HG03064 (cell line): ENCODE data around the gene DERA.
"Not testable (repeated sequence)": the region's sequence is repeated elsewhere in the genome, so short reads cannot be mapped to it uniquely, and the experiment has no call there.

Experiments used
- ATAC-seq: cut with Tn5 transposase; IDR thresholded peaks from one replicate; pipeline ENCODE4 v1.9.1; 2021; ENCODE audit warnings: low read depth; ENCODE audit not compliant: unreplicated experiment

The DERA gene

DNA sequence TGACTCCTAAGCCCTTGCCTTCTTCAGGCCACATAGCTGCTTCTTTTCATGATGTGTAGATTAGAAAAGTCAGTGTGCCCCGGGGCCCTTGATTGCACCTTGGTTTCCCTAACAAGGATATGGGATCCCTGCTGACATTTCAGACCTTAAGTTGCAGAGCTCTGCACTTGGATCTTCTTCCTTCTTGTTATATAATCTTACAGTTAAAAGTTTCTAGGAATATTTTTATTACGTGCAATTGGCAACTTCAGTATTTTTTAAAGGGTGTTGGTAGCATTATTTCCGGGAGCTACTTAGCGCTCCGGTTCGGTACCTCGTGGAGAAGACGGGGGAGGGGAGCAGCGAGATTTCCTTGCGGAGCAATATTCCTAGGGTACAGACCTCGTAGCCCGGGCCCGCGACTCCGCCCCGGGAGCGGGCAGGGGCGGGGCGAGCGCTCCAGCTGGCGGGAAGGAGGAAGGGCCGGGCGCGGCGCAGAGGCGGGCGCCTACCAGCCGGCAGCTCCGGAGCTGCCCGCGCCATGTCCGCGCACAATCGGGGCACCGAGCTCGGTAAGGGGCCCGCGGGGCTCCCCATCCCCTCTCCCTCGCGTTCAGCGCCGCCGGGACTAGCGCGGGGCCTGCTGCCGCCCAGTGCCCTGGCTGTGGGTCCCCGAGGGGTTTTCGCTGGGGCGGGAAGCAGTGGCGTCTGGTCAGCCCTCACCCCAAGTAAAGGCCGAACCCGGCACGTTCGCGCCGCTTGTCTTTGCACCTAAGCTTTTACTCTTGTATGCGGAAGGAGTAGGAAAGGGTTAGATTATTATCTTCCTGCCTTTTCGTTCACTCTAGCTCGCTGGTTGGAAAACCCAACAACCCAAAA is at the start of gene DERA:
Gene DERA (plus strand): TSS at position 469 of the 858 bp plus-strand sequence. CDS start 52 bp downstream, at position 521.
- ATAC-seq = peak; percentile 93

- ATAC-seq = no peak
Measured at GRCh38 chr12:15861404-15861803, 49.7 kb upstream of the DERA start.

GRCh38 chr12:15862840-15863239 is 48.3 kb upstream of the DERA start:
- ATAC-seq = no peak

GRCh38 chr12:15863372-15863771 is 47.8 kb upstream of the DERA start:
- no peak for ATAC-seq

DNA sequence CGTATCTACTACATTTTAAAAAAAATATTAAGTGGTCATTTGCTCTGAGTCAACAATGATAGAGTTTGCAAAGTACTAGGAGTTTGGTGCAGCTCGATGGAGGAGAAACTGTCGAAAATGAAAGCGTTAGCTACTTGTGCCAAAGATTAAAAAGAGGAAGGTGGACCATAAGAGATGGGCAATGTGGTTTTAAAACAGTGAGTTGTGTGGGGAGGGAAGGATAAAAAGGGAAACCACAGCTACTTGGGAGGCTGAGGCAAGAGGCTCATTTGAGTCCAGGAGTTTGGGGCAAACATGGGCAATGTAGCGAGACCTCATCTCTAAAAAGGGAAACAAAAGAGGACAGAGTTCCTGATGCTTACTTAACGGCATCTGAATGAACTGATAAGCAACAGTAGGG is 47.1 kb upstream of the DERA start:
- ATAC-seq = no peak

GRCh38 chr12:15868186-15868585 is 42.9 kb upstream of the DERA start:
- no peak for ATAC-seq

GRCh38 chr12:15873556-15873955 is 37.6 kb upstream of the DERA start:
- ATAC-seq = no peak

- ATAC-seq = not testable (repeated sequence)
Measured at GRCh38 chr12:15874556-15875145, 36.5 kb upstream of the DERA start.

DNA sequence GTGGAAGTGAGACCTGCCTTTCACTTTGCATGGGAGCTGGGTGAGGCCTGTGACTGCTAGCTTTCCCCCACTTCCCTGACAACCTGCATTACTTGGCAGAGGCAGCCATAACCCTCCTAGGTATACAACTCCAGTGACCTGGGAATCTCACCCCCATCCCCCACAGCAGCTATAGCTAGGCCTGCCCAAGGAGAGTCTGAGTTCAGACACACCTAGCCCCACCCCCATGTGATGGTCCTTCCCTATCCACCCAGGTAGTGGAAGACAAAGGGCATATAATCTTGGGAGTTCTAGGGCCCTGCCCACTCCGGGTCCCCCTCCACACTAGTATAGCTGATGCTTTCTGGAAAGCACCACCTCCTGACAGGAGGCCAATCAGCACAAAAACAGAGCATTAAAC is 35.3 kb upstream of the DERA start:
- ATAC-seq = no peak

DNA sequence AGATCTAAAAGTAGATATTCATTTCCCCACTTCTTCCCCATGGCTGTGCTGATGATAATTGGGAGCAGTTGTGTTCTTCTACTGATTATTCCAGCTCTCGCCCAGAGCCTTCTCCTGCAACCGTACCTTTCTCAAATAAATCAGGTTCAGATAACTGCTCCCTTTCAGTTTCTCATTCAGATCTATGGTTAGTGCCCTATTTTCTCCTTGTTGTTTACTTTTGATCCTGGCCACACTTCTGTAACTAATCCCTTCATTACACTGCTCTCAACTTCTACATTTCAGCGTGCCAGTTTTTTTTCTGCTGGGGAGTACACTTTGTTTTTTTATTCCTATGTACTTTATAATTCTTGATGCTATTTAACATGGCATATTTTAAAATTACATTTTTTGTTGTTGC is 31.7 kb upstream of the DERA start:
- no peak for ATAC-seq

DNA sequence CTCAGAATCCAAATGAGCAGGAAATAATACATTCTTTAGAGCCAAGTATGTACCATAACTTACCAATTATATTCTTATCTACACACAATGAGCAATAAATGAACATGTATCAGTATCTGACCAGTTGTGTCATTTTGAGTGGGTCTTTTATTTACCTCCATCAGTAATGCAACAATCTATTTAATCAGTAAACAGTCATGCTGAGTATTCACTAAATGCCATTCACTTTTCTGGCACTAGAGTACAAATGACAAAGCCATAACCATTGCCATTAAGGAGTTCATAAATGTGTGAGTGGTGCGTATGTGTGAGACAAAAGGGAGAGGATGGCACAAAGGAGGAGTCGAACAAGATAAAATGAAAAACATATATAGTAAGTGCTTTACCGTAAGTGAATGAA is 30.4 kb upstream of the DERA start:
- ATAC-seq = no peak

DNA sequence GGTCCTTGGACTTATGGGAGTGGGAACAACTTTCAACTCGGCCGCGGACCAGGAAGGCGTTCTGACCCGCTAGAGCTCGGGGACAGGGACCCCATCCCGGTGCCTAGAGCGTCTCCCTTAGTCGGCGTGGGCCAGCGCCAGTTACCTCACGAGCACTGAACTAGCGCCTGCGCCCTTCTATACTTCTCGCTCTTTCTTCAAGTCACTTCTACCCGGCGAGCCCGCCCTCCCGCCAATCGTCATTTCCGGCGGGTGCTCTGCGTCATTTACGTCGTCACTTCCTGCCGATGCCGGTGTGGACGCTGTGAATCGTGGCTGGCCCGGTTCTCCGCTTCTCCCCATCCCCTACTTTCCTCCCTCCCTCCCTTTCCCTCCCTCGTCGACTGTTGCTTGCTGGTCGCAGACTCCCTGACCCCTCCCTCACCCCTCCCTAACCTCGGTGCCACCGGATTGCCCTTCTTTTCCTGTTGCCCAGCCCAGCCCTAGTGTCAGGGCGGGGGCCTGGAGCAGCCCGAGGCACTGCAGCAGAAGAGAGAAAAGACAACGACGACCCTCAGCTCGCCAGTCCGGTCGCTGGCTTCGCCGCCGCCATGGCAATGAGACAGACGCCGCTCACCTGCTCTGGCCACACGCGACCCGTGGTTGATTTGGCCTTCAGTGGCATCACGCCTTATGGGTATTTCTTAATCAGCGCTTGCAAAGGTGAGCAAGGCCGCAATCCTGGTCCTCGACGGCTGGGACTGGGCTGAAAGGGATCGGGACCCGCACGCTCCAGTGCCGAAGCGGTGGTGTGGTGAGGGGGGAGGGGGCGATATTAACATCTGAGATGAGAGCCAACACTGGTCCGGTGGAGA is 28.8 kb upstream of the DERA start, which contains the start of gene STRAP:
Gene STRAP (plus strand): TSS at position 270 of the 854 bp plus-strand sequence. CDS start 321 bp downstream, at position 591.
- ATAC-seq = peak; percentile 96

DNA sequence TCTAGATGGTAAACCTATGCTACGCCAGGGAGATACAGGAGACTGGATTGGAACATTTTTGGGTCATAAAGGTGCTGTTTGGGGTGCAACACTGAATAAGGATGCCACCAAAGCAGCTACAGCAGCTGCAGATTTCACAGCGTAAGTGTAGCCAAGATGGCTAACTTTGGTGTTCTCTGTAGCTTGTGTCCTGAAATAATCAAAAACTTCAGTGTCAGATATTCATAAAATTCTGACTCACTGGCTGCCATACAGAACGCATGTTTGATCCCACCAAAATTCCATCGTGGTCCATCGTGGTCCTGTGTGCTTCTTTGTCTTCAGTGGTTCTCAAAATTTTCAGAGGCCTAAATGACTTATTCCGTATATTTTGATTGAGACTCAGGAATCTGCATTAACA is 27.6 kb upstream of the DERA start:
- ATAC-seq = no peak

- ATAC-seq = no peak
Measured at GRCh38 chr12:15886372-15887042, 24.6 kb upstream of the DERA start.

DNA sequence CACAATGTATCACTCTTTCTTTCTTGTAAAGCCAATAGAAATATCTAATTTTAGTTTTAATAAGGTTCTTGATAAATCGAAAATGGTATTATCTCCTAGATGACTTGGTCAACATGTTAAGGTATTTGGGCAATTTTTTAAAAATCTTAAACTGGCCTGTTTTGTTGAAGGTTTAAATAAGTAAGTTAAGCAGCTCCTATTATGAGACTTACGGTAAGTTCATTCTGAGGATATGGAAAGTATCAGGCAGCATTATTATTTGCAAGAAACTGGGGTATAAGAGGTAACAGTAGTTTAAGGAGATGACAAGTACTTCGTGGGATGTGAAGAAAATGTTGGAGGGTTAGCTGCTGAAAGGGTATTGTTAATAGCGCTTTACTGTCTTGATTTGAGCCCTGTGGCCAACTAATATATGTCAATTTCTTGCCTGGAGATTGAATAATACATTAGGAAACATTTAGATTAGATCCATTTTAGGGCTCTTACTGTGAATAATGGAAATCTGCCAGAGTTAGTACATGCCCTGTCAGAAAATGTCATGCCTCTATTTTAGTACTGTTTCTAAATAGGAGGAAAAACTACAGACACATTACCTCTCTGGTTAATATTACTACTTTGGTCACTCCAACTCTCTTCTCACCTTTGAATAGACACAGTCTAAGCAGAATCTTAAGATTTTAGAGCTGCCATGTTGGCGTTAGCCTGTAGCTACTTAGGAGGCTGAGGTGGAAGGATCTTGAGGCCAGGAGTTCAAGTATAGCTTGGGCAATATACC is 23.9 kb upstream of the DERA start:
- ATAC-seq = no peak

GRCh38 chr12:15892645-15893259 is 18.4 kb upstream of the DERA start:
- no peak for ATAC-seq

DNA sequence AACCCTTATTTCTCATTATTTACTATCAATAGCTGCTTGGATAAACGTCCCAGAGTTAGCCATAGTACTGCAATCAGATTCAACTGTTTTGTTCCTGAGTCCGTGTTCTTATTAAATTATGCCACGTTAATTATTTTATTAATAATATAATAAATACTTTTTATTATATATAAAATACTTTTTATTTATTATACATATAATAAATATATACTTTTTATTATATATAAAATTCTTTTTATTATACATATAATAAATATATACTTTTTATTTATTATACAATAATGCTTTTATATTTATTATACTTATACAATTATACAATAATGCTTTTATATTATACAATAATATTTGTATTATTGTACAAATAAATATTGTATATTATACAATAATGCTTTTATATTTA is 17.9 kb upstream of the DERA start:
- no peak for ATAC-seq

- ATAC-seq = no peak
Measured at GRCh38 chr12:15896867-15897266, 14.3 kb upstream of the DERA start.

DNA sequence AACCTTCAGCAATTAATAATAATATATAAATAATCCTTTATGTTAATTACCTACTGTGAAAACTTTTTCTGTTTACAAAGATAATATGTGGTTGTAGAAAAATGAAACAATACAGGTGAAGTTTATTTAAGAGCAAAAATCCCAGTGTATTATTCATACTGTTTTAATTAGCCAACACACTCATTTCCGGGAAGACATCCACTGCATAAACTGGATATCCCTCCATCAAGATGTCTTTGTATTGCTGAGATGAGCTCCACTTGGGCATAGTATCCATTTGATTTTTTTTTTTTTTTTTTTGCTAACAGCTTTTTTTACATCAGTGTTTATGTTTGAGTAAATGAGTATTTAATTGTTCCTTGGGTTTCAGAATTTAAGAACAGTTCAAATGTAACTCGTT is 13.7 kb upstream of the DERA start:
- no peak for ATAC-seq
